ENCODE results near the gene HSD17B14. TPM values are rescaled to one million over a fixed set of nuclear protein-coding genes. Genes with fewer than 3 reads are reported as not detected.

HSD17B14 gene
- total and polyA plus RNA-seq, 4 donors: 9.0 to 39.1 (median 15.3) TPM

- TF ChIP-seq CTCF (IDR thresholded peaks at IDR 0.05; ENCODE audit: control extremely low read depth, extremely low read depth): no peak
- H3K36me3 ChIP-seq (ENCODE audit: control insufficient read depth in 4 of 4, insufficient read depth in 4 of 4, low read length in 4 of 4): peaks cover 0 to 6% (median 0%) of the 10 kb centered on the region in 4 donors
- no peak overlapping the region for H3K4me3 ChIP-seq
- H3K4me1 ChIP-seq (ENCODE audit: control insufficient read depth in 5 of 5, insufficient read depth in 5 of 5, low read length in 5 of 5): peaks cover 0 to 12% (median 3%) of the 10 kb centered on the region in 5 donors
- no peak for ATAC-seq (ENCODE audit: insufficient read depth, low FRiP score)
- no peaks in the 10 kb centered on the region for H3K9me3 ChIP-seq (ENCODE audit: control insufficient read depth in 4 of 4, insufficient read depth in 3 of 4, low read length in 3 of 4)
- DNase-seq: no peak
- H3K9ac ChIP-seq (ENCODE audit: insufficient read depth in 1 of 2, low read length in 2 of 2): no peak overlapping the region
- 92 to 93% methylated on average over 20 of the region's 20 CpGs for WGBS, 2 donors
- peak overlapping the region in 1 of 2 donors; percentile 58 for H3K27ac ChIP-seq (ENCODE audit: low read depth in 1 of 2, low read length in 1 of 2)
- no peaks in the 10 kb centered on the region for H3K27me3 ChIP-seq (ENCODE audit: control insufficient read depth in 3 of 3, insufficient read depth in 3 of 3, low read length in 2 of 3)
Observed at GRCh38 chr19:48796298-48797083, 39.8 kb downstream of the HSD17B14 start.

- WGBS, 2 donors: 71 to 81% methylated on average over 2 of the region's 2 CpGs
Observed at GRCh38 chr19:48795685-48796070, 40.6 kb downstream of the HSD17B14 start.

GRCh38 chr19:48795055-48795684 is 41.1 kb downstream of the HSD17B14 start:
- TF ChIP-seq CTCF (IDR thresholded peaks at IDR 0.05; ENCODE audit: control extremely low read depth, extremely low read depth): peak; percentile 81
- H3K36me3 ChIP-seq (ENCODE audit: control insufficient read depth in 4 of 4, insufficient read depth in 4 of 4, low read length in 4 of 4): peaks cover 0 to 2% (median 0%) of the 10 kb centered on the region in 4 donors
- WGBS, 2 donors: 2 to 3% methylated on average over 38 of the region's 38 CpGs
- peaks cover 0 to 12% (median 3%) of the 10 kb centered on the region in 5 donors for H3K4me1 ChIP-seq (ENCODE audit: control insufficient read depth in 5 of 5, insufficient read depth in 5 of 5, low read length in 5 of 5)
- H3K27me3 ChIP-seq (ENCODE audit: control insufficient read depth in 3 of 3, insufficient read depth in 3 of 3, low read length in 2 of 3): no peaks in the 10 kb centered on the region
- H3K9ac ChIP-seq (ENCODE audit: insufficient read depth in 1 of 2, low read length in 2 of 2): peak overlapping the region; percentile 55 to 95
- H3K9me3 ChIP-seq (ENCODE audit: control insufficient read depth in 4 of 4, insufficient read depth in 3 of 4, low read length in 3 of 4): no peaks in the 10 kb centered on the region
- ATAC-seq (ENCODE audit: insufficient read depth, low FRiP score) (peak; percentile 97), DNase-seq (peak; percentile 95 to 97 (median 97))
- H3K27ac ChIP-seq (ENCODE audit: low read depth in 1 of 2, low read length in 1 of 2): peak overlapping the region; percentile 51 to 62
- H3K4me3 ChIP-seq: peak overlapping the region; percentile 35

More at GRCh38 chr19:48795685-48796070, 40.6 kb downstream of the HSD17B14 start:
- H3K4me3 ChIP-seq: no peak overlapping the region
- peak overlapping the region; percentile 25 to 47 for H3K9ac ChIP-seq (ENCODE audit: insufficient read depth in 1 of 2, low read length in 2 of 2)
- ATAC-seq (ENCODE audit: insufficient read depth, low FRiP score) (no peak), DNase-seq (no peak)
- H3K36me3 ChIP-seq (ENCODE audit: control insufficient read depth in 4 of 4, insufficient read depth in 4 of 4, low read length in 4 of 4): peaks cover 0 to 3% (median 0%) of the 10 kb centered on the region in 4 donors
- H3K4me1 ChIP-seq (ENCODE audit: control insufficient read depth in 5 of 5, insufficient read depth in 5 of 5, low read length in 5 of 5): peaks cover 0 to 12% (median 3%) of the 10 kb centered on the region in 5 donors
- peak overlapping the region; percentile 35 to 36 for H3K27ac ChIP-seq (ENCODE audit: low read depth in 1 of 2, low read length in 1 of 2)
- TF ChIP-seq CTCF (IDR thresholded peaks at IDR 0.05; ENCODE audit: control extremely low read depth, extremely low read depth): no peak
- H3K9me3 ChIP-seq (ENCODE audit: control insufficient read depth in 4 of 4, insufficient read depth in 3 of 4, low read length in 3 of 4): no peaks in the 10 kb centered on the region
- no peaks in the 10 kb centered on the region for H3K27me3 ChIP-seq (ENCODE audit: control insufficient read depth in 3 of 3, insufficient read depth in 3 of 3, low read length in 2 of 3)
